Stimulated activated naive CD8-positive, alpha-beta T cell treated with anti-CD3 and anti-CD28 coated beads, Interleukin-15, amount 100 ng/mL, for 72 hours (primary cell): ENCODE measurements around the gene TNS1.
A peak's percentile ranks its signal among the peaks of the same experiment; 100 is the strongest.

Experiments used
- ATAC-seq: fragments of 150-1000 bp; cut with Tn5 transposase; 2 replicates; pipeline ENCODE4 v1.10.0; 2021; ENCODE audit warnings: mild to moderate bottlenecking, moderate library complexity
- DNase-seq, 2 donors: peaks; one replicate each; pipeline ENCODE4 v3.0.0; 2021 to 2022
- H3K27ac Mint-ChIP-seq, 2 donors: one replicate each; pipeline ENCODE4 v1.8.0; 2022; ENCODE audit warnings: mild to moderate bottlenecking in 2 of 2, mixed read lengths in 2 of 2, moderate library complexity in 2 of 2
- H3K27me3 Mint-ChIP-seq: one replicate; pipeline ENCODE4 v1.8.0; 2022; ENCODE audit warnings: mixed read lengths
- H3K4me1 Mint-ChIP-seq: one replicate; pipeline ENCODE4 v1.8.0; 2022; ENCODE audit warnings: mild to moderate bottlenecking, mixed read lengths
- H3K4me3 Mint-ChIP-seq, 2 donors: one replicate each; pipeline ENCODE4 v1.8.0; 2022; ENCODE audit warnings: mild to moderate bottlenecking in 2 of 2, mixed read lengths in 2 of 2, moderate library complexity in 1 of 2
- H3K9me3 Mint-ChIP-seq, 2 donors: one replicate each; pipeline ENCODE4 v1.8.0; 2022; ENCODE audit warnings: mixed read lengths in 2 of 2

Gene TNS1

GRCh38 chr2:217804791-217805667, 197.8 kb downstream of the TNS1 start:
- ATAC-seq (peak; percentile 11), DNase-seq (no peak)
- peaks cover 6 to 8% of the 10 kb centered on the region in 2 donors for H3K9me3 Mint-ChIP-seq
- no peaks in the 10 kb centered on the region for H3K4me1 Mint-ChIP-seq
- H3K4me3 Mint-ChIP-seq, result no peak overlapping the region
- peak overlapping the region in 1 of 2 donors; percentile 28 for H3K27ac Mint-ChIP-seq
- no peaks in the 10 kb centered on the region for H3K27me3 Mint-ChIP-seq

GRCh38 chr2:217804338-217804737, 198.5 kb downstream of the TNS1 start:
- no peaks in the 10 kb centered on the region for H3K27me3 Mint-ChIP-seq
- no peak overlapping the region for H3K27ac Mint-ChIP-seq
- no peak for DNase-seq
- no peak for ATAC-seq
- no peak overlapping the region for H3K4me3 Mint-ChIP-seq
- peaks cover 6 to 8% of the 10 kb centered on the region in 2 donors for H3K9me3 Mint-ChIP-seq
- peaks cover under 1% of the 10 kb centered on the region for H3K4me1 Mint-ChIP-seq

- Mint-ChIP-seq H3K9me3 (peaks cover 6 to 8% of the 10 kb centered on the region in 2 donors), H3K4me3 (no peak overlapping the region), H3K27ac (no peak overlapping the region), H3K27me3 (no peaks in the 10 kb centered on the region), H3K4me1 (peaks cover 5% of the 10 kb centered on the region)
- DNase-seq (no peak), ATAC-seq (peak; percentile 11)
Observed at GRCh38 chr2:217803653-217803960, 199.2 kb downstream of the TNS1 start.

GRCh38 chr2:217802876-217803652, 199.7 kb downstream of the TNS1 start:
- H3K27ac Mint-ChIP-seq, result no peak overlapping the region
- peak; percentile 10 for ATAC-seq

GRCh38 chr2:217802266-217802665, 200.5 kb downstream of the TNS1 start:
- ATAC-seq, result no peak
- Mint-ChIP-seq H3K27ac (no peak overlapping the region), H3K27me3 (no peaks in the 10 kb centered on the region), H3K4me1 (peaks cover 5% of the 10 kb centered on the region), H3K9me3 (peaks cover 6 to 8% of the 10 kb centered on the region in 2 donors), H3K4me3 (no peak overlapping the region)
- no peak for DNase-seq

More at GRCh38 chr2:217802876-217803652, 199.7 kb downstream of the TNS1 start:
- peaks cover 5% of the 10 kb centered on the region for H3K4me1 Mint-ChIP-seq
- no peaks in the 10 kb centered on the region for H3K27me3 Mint-ChIP-seq
- DNase-seq, result no peak
- H3K9me3 Mint-ChIP-seq, result peaks cover 6 to 8% of the 10 kb centered on the region in 2 donors
- H3K4me3 Mint-ChIP-seq, result no peak overlapping the region

GRCh38 chr2:217801711-217802110, 201.1 kb downstream of the TNS1 start:
- peaks cover 5% of the 10 kb centered on the region for H3K4me1 Mint-ChIP-seq
- peaks cover 6 to 8% of the 10 kb centered on the region in 2 donors for H3K9me3 Mint-ChIP-seq
- ATAC-seq, result no peak
- no peak for DNase-seq
- no peaks in the 10 kb centered on the region for H3K27me3 Mint-ChIP-seq
- H3K4me3 Mint-ChIP-seq, result no peak overlapping the region
- H3K27ac Mint-ChIP-seq, result no peak overlapping the region

- H3K27ac Mint-ChIP-seq, result peak overlapping the region in 1 of 2 donors; percentile 5
- H3K9me3 Mint-ChIP-seq, result peaks cover 6 to 8% of the 10 kb centered on the region in 2 donors
- peaks cover 5% of the 10 kb centered on the region for H3K4me1 Mint-ChIP-seq
- H3K27me3 Mint-ChIP-seq, result no peaks in the 10 kb centered on the region
- ATAC-seq (no peak), DNase-seq (no peak)
- no peak overlapping the region for H3K4me3 Mint-ChIP-seq
Observed at GRCh38 chr2:217801115-217801531, 201.7 kb downstream of the TNS1 start.

- H3K9me3 Mint-ChIP-seq, result peaks cover 4% of the 10 kb centered on the region in 2 donors
- no peak overlapping the region for H3K4me3 Mint-ChIP-seq
- H3K27ac Mint-ChIP-seq, result peak overlapping the region in 1 of 2 donors; percentile 43
- peak in 1 of 2 donors; percentile 6 for DNase-seq
- H3K27me3 Mint-ChIP-seq, result no peaks in the 10 kb centered on the region
- peaks cover 5% of the 10 kb centered on the region for H3K4me1 Mint-ChIP-seq
- ATAC-seq, result no peak
Observed at GRCh38 chr2:217800433-217801114, 202.2 kb downstream of the TNS1 start.

GRCh38 chr2:217799563-217800432, 203.0 kb downstream of the TNS1 start:
- no peaks in the 10 kb centered on the region for H3K27me3 Mint-ChIP-seq
- peaks cover 5% of the 10 kb centered on the region for H3K4me1 Mint-ChIP-seq
- no peak overlapping the region for H3K27ac Mint-ChIP-seq
- DNase-seq (peak in 1 of 2 donors; percentile 6), ATAC-seq (no peak)
- no peaks in the 10 kb centered on the region for H3K9me3 Mint-ChIP-seq
- H3K4me3 Mint-ChIP-seq, result no peak overlapping the region

- H3K4me3 Mint-ChIP-seq, result no peak overlapping the region
- ATAC-seq (no peak), DNase-seq (no peak)
- peaks cover 5% of the 10 kb centered on the region for H3K4me1 Mint-ChIP-seq
- H3K27ac Mint-ChIP-seq, result no peak overlapping the region
- no peaks in the 10 kb centered on the region for H3K27me3 Mint-ChIP-seq
- H3K9me3 Mint-ChIP-seq, result no peaks in the 10 kb centered on the region
Observed at GRCh38 chr2:217798743-217799562, 203.8 kb downstream of the TNS1 start.

GRCh38 chr2:217798191-217798590, 204.6 kb downstream of the TNS1 start:
- H3K4me1 Mint-ChIP-seq, result peaks cover 5% of the 10 kb centered on the region
- no peak overlapping the region for H3K27ac Mint-ChIP-seq
- no peak for ATAC-seq
- H3K27me3 Mint-ChIP-seq, result no peaks in the 10 kb centered on the region
- no peaks in the 10 kb centered on the region for H3K9me3 Mint-ChIP-seq
- H3K4me3 Mint-ChIP-seq, result no peak overlapping the region
- no peak for DNase-seq

- ATAC-seq (no peak), DNase-seq (peak in 1 of 2 donors; percentile 6)
- H3K27me3 Mint-ChIP-seq, result no peaks in the 10 kb centered on the region
Observed at GRCh38 chr2:217797661-217798069, 205.1 kb downstream of the TNS1 start.

GRCh38 chr2:217797165-217797564, 205.6 kb downstream of the TNS1 start:
- no peak overlapping the region for H3K4me3 Mint-ChIP-seq
- peaks cover 5% of the 10 kb centered on the region for H3K4me1 Mint-ChIP-seq
- no peak for ATAC-seq
- DNase-seq, result peak in 1 of 2 donors; percentile 1
- no peaks in the 10 kb centered on the region for H3K9me3 Mint-ChIP-seq
- no peaks in the 10 kb centered on the region for H3K27me3 Mint-ChIP-seq
- H3K27ac Mint-ChIP-seq, result no peak overlapping the region

More at GRCh38 chr2:217797661-217798069, 205.1 kb downstream of the TNS1 start:
- Mint-ChIP-seq H3K27ac (no peak overlapping the region), H3K9me3 (no peaks in the 10 kb centered on the region), H3K4me1 (peaks cover 5% of the 10 kb centered on the region), H3K4me3 (no peak overlapping the region)
